Measurements from ENCODE around the gene RHOT2.

RHOT2 gene

GRCh38 chr16:651844-652243 lies 16.1 kb upstream of the RHOT2 start:
- Histone ChIP-seq H3K9me3 (ENCODE audit: control insufficient read depth in 2 of 2, low read length in 2 of 2) (no peaks in the 10 kb centered on the region), H3K4me3 (ENCODE audit: low read length in 2 of 2) (no peak overlapping the region), H3K36me3 (ENCODE audit: control insufficient read depth in 2 of 2, insufficient read depth in 2 of 2, low read length in 2 of 2) (no peaks in the 10 kb centered on the region), H3K9ac (ENCODE audit: low read length in 2 of 2) (no peak overlapping the region), H3K4me1 (ENCODE audit: control insufficient read depth, insufficient read depth, low read length) (peaks cover 30% of the 10 kb centered on the region), H3K27me3 (ENCODE audit: control insufficient read depth in 1 of 2, insufficient read depth in 2 of 2, low read length in 2 of 2) (no peaks in the 10 kb centered on the region), H3K27ac (ENCODE audit: low read length) (no peak overlapping the region)

GRCh38 chr16:652454-653305 lies 15.3 kb upstream of the RHOT2 start:
- no peak overlapping the region for H3K27ac ChIP-seq (ENCODE audit: low read length)
- H3K4me3 ChIP-seq (ENCODE audit: low read length in 2 of 2): no peak overlapping the region
- peaks cover 25% of the 10 kb centered on the region for H3K4me1 ChIP-seq (ENCODE audit: control insufficient read depth, insufficient read depth, low read length)
- H3K9ac ChIP-seq (ENCODE audit: low read length in 2 of 2): no peak overlapping the region
- no peaks in the 10 kb centered on the region for H3K9me3 ChIP-seq (ENCODE audit: control insufficient read depth in 2 of 2, low read length in 2 of 2)
- H3K36me3 ChIP-seq (ENCODE audit: control insufficient read depth in 2 of 2, insufficient read depth in 2 of 2, low read length in 2 of 2): no peaks in the 10 kb centered on the region
- H3K27me3 ChIP-seq (ENCODE audit: control insufficient read depth in 1 of 2, insufficient read depth in 2 of 2, low read length in 2 of 2): no peaks in the 10 kb centered on the region

DNA sequence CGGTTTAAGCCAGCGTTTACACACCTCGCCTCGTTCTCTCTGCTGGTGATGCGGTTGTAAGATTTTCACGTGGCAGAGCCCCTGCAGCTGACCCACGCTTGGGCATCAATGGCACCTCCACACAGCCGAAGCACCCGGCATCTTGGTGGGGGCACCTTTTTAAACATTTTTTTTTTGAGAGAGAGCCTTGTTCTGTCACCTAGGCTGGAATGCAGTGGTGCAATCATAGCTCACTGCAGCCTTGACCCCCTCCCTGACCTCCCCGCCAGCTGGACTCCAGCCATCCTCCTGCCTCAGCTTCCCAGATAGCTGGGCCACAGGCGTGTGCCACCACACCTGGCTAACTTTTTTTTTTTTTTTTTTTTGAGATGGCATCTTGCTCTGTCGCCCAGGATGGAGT lies 13.9 kb upstream of the RHOT2 start:
- no peaks in the 10 kb centered on the region for H3K9me3 ChIP-seq (ENCODE audit: control insufficient read depth in 2 of 2, low read length in 2 of 2)
- H3K27ac ChIP-seq (ENCODE audit: low read length): no peak overlapping the region
- H3K9ac ChIP-seq (ENCODE audit: low read length in 2 of 2): no peak overlapping the region
- H3K36me3 ChIP-seq (ENCODE audit: control insufficient read depth in 2 of 2, insufficient read depth in 2 of 2, low read length in 2 of 2): peaks cover 0 to 3% of the 10 kb centered on the region in 2 donors
- no peak overlapping the region for H3K4me3 ChIP-seq (ENCODE audit: low read length in 2 of 2)
- peaks cover 13% of the 10 kb centered on the region for H3K4me1 ChIP-seq (ENCODE audit: control insufficient read depth, insufficient read depth, low read length)
- no peaks in the 10 kb centered on the region for H3K27me3 ChIP-seq (ENCODE audit: control insufficient read depth in 1 of 2, insufficient read depth in 2 of 2, low read length in 2 of 2)

DNA sequence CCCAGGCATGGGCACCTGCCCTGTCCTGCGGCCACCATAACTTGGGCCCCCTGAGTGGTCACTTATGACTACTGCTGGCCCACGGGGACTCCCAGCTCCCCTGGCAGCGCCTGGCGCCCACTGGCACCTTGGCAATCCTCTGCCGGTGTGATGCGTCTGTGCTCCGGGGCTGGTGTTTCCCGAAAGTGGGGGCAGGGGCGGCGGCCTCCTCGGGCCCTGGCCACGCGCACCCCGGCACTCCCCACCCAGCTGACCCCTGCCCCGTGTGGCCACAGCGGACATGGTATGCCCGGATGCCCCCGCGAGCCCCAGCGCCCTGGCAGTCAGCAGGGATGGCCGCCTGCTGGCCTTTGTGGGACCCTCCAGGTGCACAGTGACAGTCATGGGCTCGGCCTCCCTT lies 10.4 kb upstream of the RHOT2 start:
- peaks cover 0 to 3% of the 10 kb centered on the region in 2 donors for H3K36me3 ChIP-seq (ENCODE audit: control insufficient read depth in 2 of 2, insufficient read depth in 2 of 2, low read length in 2 of 2)
- H3K9me3 ChIP-seq (ENCODE audit: control insufficient read depth in 2 of 2, low read length in 2 of 2): no peaks in the 10 kb centered on the region
- H3K4me1 ChIP-seq (ENCODE audit: control insufficient read depth, insufficient read depth, low read length): peaks cover 19% of the 10 kb centered on the region
- H3K4me3 ChIP-seq (ENCODE audit: low read length in 2 of 2): no peak overlapping the region
- H3K27ac ChIP-seq (ENCODE audit: low read length): no peak overlapping the region
- H3K9ac ChIP-seq (ENCODE audit: low read length in 2 of 2): no peak overlapping the region
- no peaks in the 10 kb centered on the region for H3K27me3 ChIP-seq (ENCODE audit: control insufficient read depth in 1 of 2, insufficient read depth in 2 of 2, low read length in 2 of 2)

- Histone ChIP-seq H3K9ac (ENCODE audit: low read length in 2 of 2) (no peak overlapping the region), H3K36me3 (ENCODE audit: control insufficient read depth in 2 of 2, insufficient read depth in 2 of 2, low read length in 2 of 2) (peaks cover 0 to 3% of the 10 kb centered on the region in 2 donors), H3K27me3 (ENCODE audit: control insufficient read depth in 1 of 2, insufficient read depth in 2 of 2, low read length in 2 of 2) (no peaks in the 10 kb centered on the region), H3K9me3 (ENCODE audit: control insufficient read depth in 2 of 2, low read length in 2 of 2) (no peaks in the 10 kb centered on the region), H3K4me1 (ENCODE audit: control insufficient read depth, insufficient read depth, low read length) (peaks cover 19% of the 10 kb centered on the region), H3K27ac (ENCODE audit: low read length) (no peak overlapping the region), H3K4me3 (ENCODE audit: low read length in 2 of 2) (no peak overlapping the region)
Observed at GRCh38 chr16:658679-659571, 9.0 kb upstream of the RHOT2 start.

DNA sequence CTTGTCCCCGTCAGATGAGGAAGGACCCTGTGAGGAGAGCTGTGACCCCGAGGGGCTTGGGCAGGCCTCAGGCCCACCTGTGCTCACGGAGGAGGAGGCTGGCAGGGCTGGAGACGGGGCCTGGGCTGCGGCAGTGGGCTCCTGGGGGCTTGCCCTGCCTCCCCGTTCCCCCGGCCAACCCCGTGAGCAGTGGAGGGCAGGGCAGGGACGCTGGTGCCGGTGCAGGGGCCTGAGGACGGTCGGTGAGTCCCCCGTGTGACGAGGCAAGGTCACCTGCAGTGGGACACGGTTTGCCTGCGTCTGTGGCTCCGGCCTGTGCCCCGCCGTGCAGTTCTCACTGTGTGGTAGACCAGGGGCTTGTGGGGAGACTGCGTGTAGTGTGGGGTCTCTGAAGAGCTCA lies 8.3 kb upstream of the RHOT2 start:
- Histone ChIP-seq H3K9ac (ENCODE audit: low read length in 2 of 2) (no peak overlapping the region), H3K27ac (ENCODE audit: low read length) (peak overlapping the region; percentile 62), H3K27me3 (ENCODE audit: control insufficient read depth in 1 of 2, insufficient read depth in 2 of 2, low read length in 2 of 2) (no peaks in the 10 kb centered on the region), H3K4me3 (ENCODE audit: low read length in 2 of 2) (no peak overlapping the region), H3K9me3 (ENCODE audit: control insufficient read depth in 2 of 2, low read length in 2 of 2) (no peaks in the 10 kb centered on the region), H3K36me3 (ENCODE audit: control insufficient read depth in 2 of 2, insufficient read depth in 2 of 2, low read length in 2 of 2) (peaks cover 0 to 3% of the 10 kb centered on the region in 2 donors), H3K4me1 (ENCODE audit: control insufficient read depth, insufficient read depth, low read length) (peaks cover 19% of the 10 kb centered on the region)

DNA sequence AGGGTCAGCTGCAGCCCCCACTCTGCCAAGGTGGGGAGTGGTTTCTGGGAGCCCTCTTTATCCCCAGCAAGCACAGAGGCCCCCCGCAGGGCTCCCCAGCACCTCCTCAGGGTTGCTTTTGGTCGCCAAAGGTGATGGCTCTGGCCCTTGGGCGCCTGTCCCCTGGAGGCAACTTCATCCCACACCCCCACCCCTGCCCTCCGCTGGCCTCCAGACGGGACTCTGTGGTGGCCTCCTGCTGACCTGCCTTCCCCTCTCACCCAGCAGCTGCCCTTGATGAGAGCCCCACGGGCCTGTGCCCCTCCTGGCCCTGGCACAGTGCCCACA lies 7.8 kb upstream of the RHOT2 start:
- Histone ChIP-seq H3K9me3 (ENCODE audit: control insufficient read depth in 2 of 2, low read length in 2 of 2) (no peaks in the 10 kb centered on the region), H3K4me3 (ENCODE audit: low read length in 2 of 2) (peak overlapping the region in 1 of 2 donors; percentile 69), H3K9ac (ENCODE audit: low read length in 2 of 2) (peak overlapping the region; percentile 36 to 51), H3K27me3 (ENCODE audit: control insufficient read depth in 1 of 2, insufficient read depth in 2 of 2, low read length in 2 of 2) (no peaks in the 10 kb centered on the region), H3K4me1 (ENCODE audit: control insufficient read depth, insufficient read depth, low read length) (peaks cover 19% of the 10 kb centered on the region), H3K36me3 (ENCODE audit: control insufficient read depth in 2 of 2, insufficient read depth in 2 of 2, low read length in 2 of 2) (peaks cover 0 to 3% of the 10 kb centered on the region in 2 donors), H3K27ac (ENCODE audit: low read length) (peak overlapping the region; percentile 62)

DNA sequence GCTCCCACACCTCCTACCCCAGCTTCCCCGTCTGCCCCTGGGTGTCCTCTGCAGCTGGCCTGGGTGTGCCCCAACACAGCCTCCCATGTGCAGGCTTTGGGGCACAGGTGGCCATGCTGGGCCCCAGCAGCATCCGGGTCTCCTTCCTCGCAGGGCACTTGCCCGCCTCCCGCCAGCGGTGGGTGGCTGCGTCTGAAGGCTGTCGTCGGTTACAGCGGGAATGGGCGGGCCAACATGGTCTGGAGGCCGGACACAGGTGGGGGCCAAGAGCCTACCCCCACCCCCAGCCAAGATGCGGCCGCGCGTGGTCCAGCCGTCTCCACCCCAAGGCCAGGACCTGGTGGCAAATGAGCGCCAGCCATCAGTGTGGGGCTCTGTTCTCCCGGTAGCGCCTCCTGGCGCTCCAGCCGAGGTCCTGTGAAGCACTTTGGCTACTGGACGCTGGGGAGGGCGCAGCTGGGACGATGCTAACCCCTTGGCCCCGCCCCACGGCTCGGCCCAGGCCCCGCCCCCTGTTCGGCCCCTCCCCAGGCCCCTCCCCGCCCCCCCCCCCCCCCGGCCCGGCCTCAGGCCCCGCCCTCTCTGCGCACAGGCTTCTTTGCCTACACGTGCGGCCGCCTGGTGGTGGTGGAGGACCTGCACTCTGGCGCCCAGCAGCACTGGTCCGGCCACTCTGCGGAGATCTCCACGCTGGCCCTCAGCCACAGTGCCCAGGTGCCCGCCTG lies 7.3 kb upstream of the RHOT2 start:
- Histone ChIP-seq H3K4me3 (ENCODE audit: low read length in 2 of 2) (peak overlapping the region in 1 of 2 donors; percentile 69), H3K9me3 (ENCODE audit: control insufficient read depth in 2 of 2, low read length in 2 of 2) (no peaks in the 10 kb centered on the region), H3K27ac (ENCODE audit: low read length) (peak overlapping the region; percentile 62), H3K9ac (ENCODE audit: low read length in 2 of 2) (peak overlapping the region; percentile 51 to 55), H3K4me1 (ENCODE audit: control insufficient read depth, insufficient read depth, low read length) (peaks cover 19% of the 10 kb centered on the region), H3K27me3 (ENCODE audit: control insufficient read depth in 1 of 2, insufficient read depth in 2 of 2, low read length in 2 of 2) (no peaks in the 10 kb centered on the region), H3K36me3 (ENCODE audit: control insufficient read depth in 2 of 2, insufficient read depth in 2 of 2, low read length in 2 of 2) (peaks cover 0 to 3% of the 10 kb centered on the region in 2 donors)

DNA sequence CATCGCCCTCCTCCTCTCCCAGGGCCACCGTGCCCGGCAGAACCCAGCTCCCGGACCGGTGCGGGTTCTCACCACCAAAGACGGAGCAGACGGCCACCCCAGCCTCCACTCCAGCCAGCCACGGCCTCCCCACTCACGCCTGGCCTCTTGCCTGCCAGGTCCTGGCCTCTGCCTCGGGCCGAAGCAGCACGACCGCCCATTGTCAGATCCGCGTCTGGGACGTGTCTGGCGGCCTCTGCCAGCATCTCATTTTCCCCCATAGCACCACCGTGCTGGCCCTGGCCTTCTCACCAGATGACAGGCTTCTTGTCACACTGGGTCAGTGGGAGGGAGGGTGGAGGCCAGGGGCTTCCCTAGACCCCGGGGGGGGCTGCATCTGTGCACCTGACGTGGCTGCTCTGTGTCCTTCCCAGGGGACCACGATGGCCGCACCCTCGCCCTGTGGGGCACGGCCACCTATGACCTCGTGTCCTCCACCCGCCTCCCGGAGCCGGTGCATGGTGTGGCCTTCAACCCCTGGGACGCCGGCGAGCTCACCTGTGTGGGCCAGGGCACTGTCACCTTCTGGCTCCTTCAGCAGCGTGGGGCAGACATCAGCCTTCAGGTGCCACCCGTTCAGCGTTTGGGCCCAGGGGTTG lies 6.6 kb upstream of the RHOT2 start:
- Histone ChIP-seq H3K27me3 (ENCODE audit: control insufficient read depth in 1 of 2, insufficient read depth in 2 of 2, low read length in 2 of 2) (no peaks in the 10 kb centered on the region), H3K4me1 (ENCODE audit: control insufficient read depth, insufficient read depth, low read length) (peaks cover 19% of the 10 kb centered on the region), H3K9me3 (ENCODE audit: control insufficient read depth in 2 of 2, low read length in 2 of 2) (no peaks in the 10 kb centered on the region), H3K9ac (ENCODE audit: low read length in 2 of 2) (peak overlapping the region; percentile 45 to 55), H3K4me3 (ENCODE audit: low read length in 2 of 2) (peak overlapping the region in 1 of 2 donors; percentile 62), H3K36me3 (ENCODE audit: control insufficient read depth in 2 of 2, insufficient read depth in 2 of 2, low read length in 2 of 2) (peaks cover 0 to 3% of the 10 kb centered on the region in 2 donors), H3K27ac (ENCODE audit: low read length) (peak overlapping the region; percentile 37)

GRCh38 chr16:662095-662494 lies 5.8 kb upstream of the RHOT2 start:
- H3K4me1 ChIP-seq (ENCODE audit: control insufficient read depth, insufficient read depth, low read length): peaks cover 21% of the 10 kb centered on the region
- no peaks in the 10 kb centered on the region for H3K27me3 ChIP-seq (ENCODE audit: control insufficient read depth in 1 of 2, insufficient read depth in 2 of 2, low read length in 2 of 2)
- H3K4me3 ChIP-seq (ENCODE audit: low read length in 2 of 2): no peak overlapping the region
- no peak overlapping the region for H3K27ac ChIP-seq (ENCODE audit: low read length)
- peaks cover 0 to 3% of the 10 kb centered on the region in 2 donors for H3K36me3 ChIP-seq (ENCODE audit: control insufficient read depth in 2 of 2, insufficient read depth in 2 of 2, low read length in 2 of 2)
- no peak overlapping the region for H3K9ac ChIP-seq (ENCODE audit: low read length in 2 of 2)
- H3K9me3 ChIP-seq (ENCODE audit: control insufficient read depth in 2 of 2, low read length in 2 of 2): no peaks in the 10 kb centered on the region
